NOMO-1 treated with DMSO at 0.1 percent for 48 hours (cell line): ENCODE results near the gene DOCK1.

ENCODE experiments used
- DNase-seq: peaks from one replicate; lab custom pipeline; 2025; ENCODE audit not compliant: unreplicated experiment; lab: John Stamatoyannopoulos, UW

Gene DOCK1

GRCh38 chr10:127372361-127372760, 467.1 kb downstream of the DOCK1 start:
- DNase-seq, result no peak

GRCh38 chr10:127374074-127374680, 468.9 kb downstream of the DOCK1 start:
- no peak for DNase-seq

- DNase-seq, result no peak
Measured at GRCh38 chr10:127374901-127375300, 469.7 kb downstream of the DOCK1 start.

GRCh38 chr10:127375461-127375860, 470.2 kb downstream of the DOCK1 start:
- no peak for DNase-seq

GRCh38 chr10:127376071-127376470, 470.8 kb downstream of the DOCK1 start:
- DNase-seq, result no peak

GRCh38 chr10:127378628-127379027, 473.4 kb downstream of the DOCK1 start:
- no peak for DNase-seq

- no peak for DNase-seq
Measured at GRCh38 chr10:127384532-127384931, 479.3 kb downstream of the DOCK1 start.

GRCh38 chr10:127385066-127385465, 479.8 kb downstream of the DOCK1 start:
- DNase-seq, result no peak

GRCh38 chr10:127386606-127387327, 481.5 kb downstream of the DOCK1 start:
- DNase-seq, result no peak

GRCh38 chr10:127391875-127392274, 486.6 kb downstream of the DOCK1 start:
- DNase-seq, result no peak

- no peak for DNase-seq
Measured at GRCh38 chr10:127392351-127393235, 487.4 kb downstream of the DOCK1 start.

- no peak for DNase-seq
Measured at GRCh38 chr10:127398140-127398970, 493.1 kb downstream of the DOCK1 start.

- DNase-seq, result no peak
Measured at GRCh38 chr10:127398971-127399365, 493.7 kb downstream of the DOCK1 start.

GRCh38 chr10:127399668-127400067, 494.4 kb downstream of the DOCK1 start:
- peak; percentile 2 for DNase-seq

GRCh38 chr10:127400216-127400615, 495.0 kb downstream of the DOCK1 start:
- DNase-seq, result no peak

GRCh38 chr10:127402596-127403409, 497.6 kb downstream of the DOCK1 start:
- DNase-seq, result no peak

GRCh38 chr10:127405221-127405620, 500.0 kb downstream of the DOCK1 start:
- DNase-seq, result no peak

- DNase-seq, result no peak
Measured at GRCh38 chr10:127406018-127406550, 500.9 kb downstream of the DOCK1 start.

GRCh38 chr10:127407551-127407950, 502.3 kb downstream of the DOCK1 start:
- no peak for DNase-seq
